Measurements from ENCODE around the gene SPAG17.

Gene SPAG17

GRCh38 chr1:118200836-118201235, 15.8 kb upstream of the SPAG17 start:
- ATAC-seq (ENCODE audit: low read depth) (no peak), DNase-seq (ENCODE audit: low spot score) (no peak)
- Histone ChIP-seq H3K4me1 (ENCODE audit: insufficient read depth, poor library complexity, severe bottlenecking) (no peaks in the 10 kb centered on the region), H3K9me3 (ENCODE audit: severe bottlenecking) (no peaks in the 10 kb centered on the region), H3K36me3 (ENCODE audit: low read depth) (no peaks in the 10 kb centered on the region), H3K4me3 (ENCODE audit: severe bottlenecking) (no peak overlapping the region), H3K27ac (ENCODE audit: poor library complexity, severe bottlenecking) (no peak overlapping the region), H3K27me3 (ENCODE audit: insufficient read depth, poor library complexity, severe bottlenecking) (no peaks in the 10 kb centered on the region)
- TF ChIP-seq CTCF (IDR thresholded peaks at IDR 0.05; ENCODE audit: poor library complexity, severe bottlenecking), result no peak

- no peaks in the 10 kb centered on the region for H3K4me1 ChIP-seq (ENCODE audit: insufficient read depth, poor library complexity, severe bottlenecking)
- TF ChIP-seq CTCF (IDR thresholded peaks at IDR 0.05; ENCODE audit: poor library complexity, severe bottlenecking), result no peak
- ATAC-seq (ENCODE audit: low read depth), result no peak
Observed at GRCh38 chr1:118190561-118190960, 5.5 kb upstream of the SPAG17 start.

GRCh38 chr1:118189564-118189963, 4.5 kb upstream of the SPAG17 start:
- H3K27ac ChIP-seq (ENCODE audit: poor library complexity, severe bottlenecking), result no peak overlapping the region
- H3K27me3 ChIP-seq (ENCODE audit: insufficient read depth, poor library complexity, severe bottlenecking), result no peaks in the 10 kb centered on the region
- ATAC-seq (ENCODE audit: low read depth), result no peak
- H3K4me3 ChIP-seq (ENCODE audit: severe bottlenecking), result no peak overlapping the region
- H3K9me3 ChIP-seq (ENCODE audit: severe bottlenecking), result peaks cover 4% of the 10 kb centered on the region
- no peaks in the 10 kb centered on the region for H3K36me3 ChIP-seq (ENCODE audit: low read depth)
- TF ChIP-seq CTCF (IDR thresholded peaks at IDR 0.05; ENCODE audit: poor library complexity, severe bottlenecking), result no peak
- no peak for DNase-seq (ENCODE audit: low spot score)
- no peaks in the 10 kb centered on the region for H3K4me1 ChIP-seq (ENCODE audit: insufficient read depth, poor library complexity, severe bottlenecking)

More at GRCh38 chr1:118190561-118190960, 5.5 kb upstream of the SPAG17 start:
- H3K27ac ChIP-seq (ENCODE audit: poor library complexity, severe bottlenecking), result no peak overlapping the region
- H3K36me3 ChIP-seq (ENCODE audit: low read depth), result no peaks in the 10 kb centered on the region
- no peaks in the 10 kb centered on the region for H3K27me3 ChIP-seq (ENCODE audit: insufficient read depth, poor library complexity, severe bottlenecking)
- DNase-seq (ENCODE audit: low spot score), result no peak
- H3K9me3 ChIP-seq (ENCODE audit: severe bottlenecking), result peaks cover 2% of the 10 kb centered on the region
- H3K4me3 ChIP-seq (ENCODE audit: severe bottlenecking), result no peak overlapping the region

GRCh38 chr1:118188411-118188810, 3.4 kb upstream of the SPAG17 start:
- Histone ChIP-seq H3K27me3 (ENCODE audit: insufficient read depth, poor library complexity, severe bottlenecking) (no peaks in the 10 kb centered on the region), H3K27ac (ENCODE audit: poor library complexity, severe bottlenecking) (no peak overlapping the region), H3K4me3 (ENCODE audit: severe bottlenecking) (no peak overlapping the region), H3K9me3 (ENCODE audit: severe bottlenecking) (peaks cover 4% of the 10 kb centered on the region), H3K36me3 (ENCODE audit: low read depth) (no peaks in the 10 kb centered on the region), H3K4me1 (ENCODE audit: insufficient read depth, poor library complexity, severe bottlenecking) (no peaks in the 10 kb centered on the region)
- ATAC-seq (ENCODE audit: low read depth) (no peak), DNase-seq (ENCODE audit: low spot score) (no peak)
- TF ChIP-seq CTCF (IDR thresholded peaks at IDR 0.05; ENCODE audit: poor library complexity, severe bottlenecking), result no peak

GRCh38 chr1:118186026-118186425, 998 bp upstream of the SPAG17 start:
- Histone ChIP-seq H3K4me1 (ENCODE audit: insufficient read depth, poor library complexity, severe bottlenecking) (no peaks in the 10 kb centered on the region), H3K9me3 (ENCODE audit: severe bottlenecking) (peaks cover 2% of the 10 kb centered on the region), H3K36me3 (ENCODE audit: low read depth) (no peaks in the 10 kb centered on the region), H3K4me3 (ENCODE audit: severe bottlenecking) (no peak overlapping the region), H3K27me3 (ENCODE audit: insufficient read depth, poor library complexity, severe bottlenecking) (no peaks in the 10 kb centered on the region), H3K27ac (ENCODE audit: poor library complexity, severe bottlenecking) (no peak overlapping the region)
- no peak for TF ChIP-seq CTCF (IDR thresholded peaks at IDR 0.05; ENCODE audit: poor library complexity, severe bottlenecking)
- DNase-seq (ENCODE audit: low spot score), result no peak
- no peak for ATAC-seq (ENCODE audit: low read depth)
